Lung (tissue), 12 donors: Measurements from ENCODE around the gene ADIPOR2. TPM values are rescaled to one million over a fixed set of nuclear protein-coding genes. Genes with fewer than 3 reads are reported as not detected.

Experiments
- ATAC-seq: fragments of 200-7000 bp; cut with Tn5 transposase; one replicate; pipeline ENCODE4 v1.9.1; 2020; ENCODE audit warnings: moderate number of reproducible peaks; ENCODE audit not compliant: insufficient read depth, low FRiP score
- DNase-seq, 3 donors: peaks; one replicate each; pipeline ENCODE4 v3.0.0-alpha.2; 2013 to 2017
- H3K27ac ChIP-seq, 2 donors: one replicate each; pipeline ENCODE4 v1.5.1; 2013; ENCODE audit warnings: mild to moderate bottlenecking in 2 of 2, moderate library complexity in 2 of 2, control low read depth in 1 of 2, inconsistent platforms in 1 of 2, low read depth in 1 of 2, low read length in 1 of 2
- H3K27me3 ChIP-seq, 3 donors: one replicate each; pipeline ENCODE4 v1.5.1; 2013; ENCODE audit warnings: low read length in 2 of 3; ENCODE audit not compliant: control insufficient read depth in 3 of 3, insufficient read depth in 3 of 3
- H3K36me3 ChIP-seq, 4 donors: one replicate each; pipeline ENCODE4 v1.5.1; 2013; ENCODE audit warnings: low read length in 4 of 4, mild to moderate bottlenecking in 1 of 4, moderate library complexity in 1 of 4; ENCODE audit not compliant: control insufficient read depth in 4 of 4, insufficient read depth in 4 of 4
- H3K4me1 ChIP-seq, 5 donors: one replicate each; pipeline ENCODE4 v1.5.1; 2013; ENCODE audit warnings: low read length in 5 of 5, mild to moderate bottlenecking in 2 of 5, moderate library complexity in 1 of 5; ENCODE audit not compliant: control insufficient read depth in 5 of 5, insufficient read depth in 5 of 5
- H3K4me3 ChIP-seq: one replicate; pipeline ENCODE4 v1.5.1; 2013; ENCODE audit warnings: mild to moderate bottlenecking, control low read depth, moderate library complexity
- H3K9ac ChIP-seq, 2 donors: one replicate each; pipeline ENCODE4 v1.5.1; 2013; ENCODE audit warnings: low read length in 2 of 2, control low read depth in 1 of 2; ENCODE audit not compliant: insufficient read depth in 1 of 2
- H3K9me3 ChIP-seq, 4 donors: one replicate each; pipeline ENCODE4 v1.5.1; 2013; ENCODE audit warnings: low read length in 3 of 4, mild to moderate bottlenecking in 1 of 4, moderate library complexity in 1 of 4; ENCODE audit not compliant: control insufficient read depth in 4 of 4, insufficient read depth in 3 of 4
- WGBS, 2 donors: extraction: QIAGEN DNeasy Blood & Tissue Kit; methylation state at CpG; one replicate each; pipeline ENCODE4 v1.1.7; 2013; 5-methylcytosine and 5-hydroxymethylcytosine counted together
- polyA plus RNA-seq, 2 donors: library from polyadenylated mRNA; stranded (reverse); fragments of 200-250 nt; gene quantifications; one replicate each; pipeline ENCODE4 v1.2.1, GENCODE V29; 2013
- total RNA-seq, 2 donors: library from RNA; depleted of rRNA in 1 of 2; stranded (reverse); fragments of >200 nt in 1 of 2; gene quantifications; one replicate each; pipeline ENCODE4 v1.2.1, GENCODE V29; 2014 to 2021
- TF ChIP-seq, protein P1 (sequence below): IDR thresholded peaks from 2 replicates; pipeline ENCODE4 v1.5.1; 2012; ENCODE audit warnings: mild to moderate bottlenecking; ENCODE audit errors: control extremely low read depth, extremely low read depth
- donor health status: control.
- donor health status: control.
- donor health status: Bipolar disorder and iron deficiency.
- donor health status: healthy.
- donor health status: DM: yes; HTN: yes; CAD: no.

ADIPOR2 gene
- total and polyA plus RNA-seq, 4 donors: 31.9 to 61.1 (median 53.6) TPM

GRCh38 chr12:1827826-1828805 is 137.2 kb downstream of the ADIPOR2 start:
- Histone ChIP-seq H3K4me3 (no peak overlapping the region), H3K9ac (no peak overlapping the region), H3K9me3 (no peaks in the 10 kb centered on the region), H3K27ac (no peak overlapping the region), H3K36me3 (no peaks in the 10 kb centered on the region), H3K4me1 (peaks cover 0 to 11% (median 2%) of the 10 kb centered on the region in 5 donors), H3K27me3 (peaks cover 3 to 21% (median 9%) of the 10 kb centered on the region in 3 donors)
- no peak for DNase-seq
- no peak for ATAC-seq
- TF ChIP-seq, protein P1, sequence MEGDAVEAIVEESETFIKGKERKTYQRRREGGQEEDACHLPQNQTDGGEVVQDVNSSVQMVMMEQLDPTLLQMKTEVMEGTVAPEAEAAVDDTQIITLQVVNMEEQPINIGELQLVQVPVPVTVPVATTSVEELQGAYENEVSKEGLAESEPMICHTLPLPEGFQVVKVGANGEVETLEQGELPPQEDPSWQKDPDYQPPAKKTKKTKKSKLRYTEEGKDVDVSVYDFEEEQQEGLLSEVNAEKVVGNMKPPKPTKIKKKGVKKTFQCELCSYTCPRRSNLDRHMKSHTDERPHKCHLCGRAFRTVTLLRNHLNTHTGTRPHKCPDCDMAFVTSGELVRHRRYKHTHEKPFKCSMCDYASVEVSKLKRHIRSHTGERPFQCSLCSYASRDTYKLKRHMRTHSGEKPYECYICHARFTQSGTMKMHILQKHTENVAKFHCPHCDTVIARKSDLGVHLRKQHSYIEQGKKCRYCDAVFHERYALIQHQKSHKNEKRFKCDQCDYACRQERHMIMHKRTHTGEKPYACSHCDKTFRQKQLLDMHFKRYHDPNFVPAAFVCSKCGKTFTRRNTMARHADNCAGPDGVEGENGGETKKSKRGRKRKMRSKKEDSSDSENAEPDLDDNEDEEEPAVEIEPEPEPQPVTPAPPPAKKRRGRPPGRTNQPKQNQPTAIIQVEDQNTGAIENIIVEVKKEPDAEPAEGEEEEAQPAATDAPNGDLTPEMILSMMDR: no peak
- 83 to 91% methylated on average over 38 of the region's 38 CpGs for WGBS, 2 donors

DNA sequence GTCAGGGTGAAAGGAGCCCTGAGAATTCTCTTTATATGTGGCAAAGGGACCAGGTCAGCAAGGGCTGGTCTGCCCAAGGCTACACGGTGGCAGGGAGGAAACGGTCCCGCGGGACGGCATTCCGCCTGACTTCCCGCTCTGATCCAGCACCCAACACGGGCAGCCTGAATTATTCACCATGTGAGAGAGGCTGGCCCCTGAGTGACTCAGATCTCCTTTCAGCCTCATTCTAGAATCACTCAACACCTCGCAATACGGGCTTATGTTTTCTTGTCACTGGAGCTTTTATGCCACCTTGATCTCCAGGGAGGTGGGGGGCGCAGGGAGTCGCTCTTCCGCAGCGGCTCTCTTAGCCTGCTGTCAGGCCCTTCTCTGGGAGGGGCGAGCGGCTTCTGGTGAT is 138.0 kb downstream of the ADIPOR2 start:
- Histone ChIP-seq H3K27ac (no peak overlapping the region), H3K9me3 (peaks cover 0 to 4% (median 0%) of the 10 kb centered on the region in 4 donors), H3K36me3 (no peaks in the 10 kb centered on the region), H3K9ac (no peak overlapping the region), H3K27me3 (peaks cover 3 to 17% (median 8%) of the 10 kb centered on the region in 3 donors), H3K4me3 (no peak overlapping the region), H3K4me1 (peaks cover 0 to 11% (median 2%) of the 10 kb centered on the region in 5 donors)
- DNase-seq (no peak), ATAC-seq (no peak)
- TF ChIP-seq, protein P1: no peak
- WGBS, 2 donors: 78 to 80% methylated on average over 16 of the region's 16 CpGs

DNA sequence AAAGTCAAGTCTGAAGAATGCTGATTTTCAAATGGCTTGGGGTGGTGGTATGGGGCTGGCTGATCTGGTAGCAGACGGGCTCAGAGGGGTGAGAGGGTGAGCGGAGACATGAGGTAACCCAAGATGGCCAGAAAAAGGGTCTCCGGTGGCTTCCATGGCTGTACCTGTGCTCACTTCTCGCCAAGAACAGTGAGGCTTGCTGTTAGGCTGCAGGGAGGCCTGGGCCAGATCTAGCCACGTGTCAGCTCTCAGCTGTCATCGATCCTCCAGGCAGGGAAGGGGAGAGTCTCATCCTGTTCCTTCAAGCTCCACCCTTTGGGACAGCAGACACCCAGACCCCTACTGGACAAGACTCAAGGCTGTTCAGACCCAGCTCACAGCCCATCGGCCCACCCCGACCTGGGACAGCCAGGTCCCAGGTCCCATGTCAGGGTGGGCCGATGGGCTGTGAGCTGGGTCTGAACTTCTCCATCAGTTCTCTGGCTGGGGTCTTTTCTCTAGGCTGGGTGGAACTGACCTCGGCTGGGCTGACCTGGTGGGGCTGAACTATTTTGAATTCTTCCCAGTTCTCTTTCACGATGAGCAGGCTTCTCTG is 138.5 kb downstream of the ADIPOR2 start:
- no peak overlapping the region for H3K4me3 ChIP-seq
- peaks cover 3 to 17% (median 8%) of the 10 kb centered on the region in 3 donors for H3K27me3 ChIP-seq
- H3K36me3 ChIP-seq: no peaks in the 10 kb centered on the region
- no peak overlapping the region for H3K27ac ChIP-seq
- H3K9me3 ChIP-seq: peaks cover 0 to 4% (median 0%) of the 10 kb centered on the region in 4 donors
- ATAC-seq (no peak), DNase-seq (no peak)
- H3K9ac ChIP-seq: no peak overlapping the region
- H3K4me1 ChIP-seq: peaks cover 0 to 11% (median 2%) of the 10 kb centered on the region in 5 donors
- WGBS, 2 donors: 77 to 82% methylated on average over 11 of the region's 11 CpGs
- TF ChIP-seq, protein P1: no peak
